Adrenal gland (tissue), 5 donors: ENCODE measurements around the gene CKMT2.

Source experiments
- POLR2A ChIP-seq, 2 donors: fragments of 450-650 bp; IDR thresholded peaks; one replicate each; pipeline ENCODE4 v1.6.1; 2017; ENCODE audit warnings: antibody characterized with exemption in 2 of 2, mild to moderate bottlenecking in 2 of 2, moderate library complexity in 1 of 2
- TF ChIP-seq, protein P1 (sequence below), 6 experiments: fragments of 450-650 bp in 4 of 6; fragments of 200-600 bp in 2 of 6; sonication (generic) in 1 of 6; IDR thresholded peaks; 1 replicate in 5 of 6; 2 replicates in 1 of 6; pipeline versions ENCODE4 v1.5.1 to v1.8.0; 2016 to 2021; ENCODE audit warnings: antibody characterized with exemption in 6 of 6, mild to moderate bottlenecking in 2 of 6, moderate library complexity in 1 of 6
- donor health status: DM: no; HTN: no; CAD: no.

DNA sequence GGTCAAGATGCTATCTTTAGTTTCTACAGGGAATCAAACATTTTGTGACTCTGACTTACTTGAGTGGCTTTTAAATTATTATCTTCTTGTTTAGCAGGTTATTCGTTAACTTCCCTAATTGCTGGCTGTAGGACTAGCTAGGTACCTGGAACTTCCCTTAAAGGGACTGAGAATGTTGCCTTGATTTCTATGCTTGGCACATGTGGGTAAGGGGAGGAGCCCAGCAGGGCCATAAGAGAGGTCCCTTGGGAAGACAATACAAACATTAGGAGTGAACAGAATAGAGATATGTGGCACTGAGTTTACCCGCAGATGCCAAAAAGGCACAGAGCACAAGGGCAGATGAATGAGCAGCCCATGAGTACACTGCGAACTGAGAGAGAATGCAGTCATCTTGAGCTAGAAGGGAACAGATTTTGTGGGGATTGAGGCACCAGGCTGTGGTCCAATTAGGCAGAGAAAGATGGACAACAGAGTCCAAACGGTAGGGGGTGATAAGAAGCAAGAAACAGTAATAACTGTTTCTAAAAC is 9.8 kb downstream of the CKMT2 start:
- TF ChIP-seq, protein P1, sequence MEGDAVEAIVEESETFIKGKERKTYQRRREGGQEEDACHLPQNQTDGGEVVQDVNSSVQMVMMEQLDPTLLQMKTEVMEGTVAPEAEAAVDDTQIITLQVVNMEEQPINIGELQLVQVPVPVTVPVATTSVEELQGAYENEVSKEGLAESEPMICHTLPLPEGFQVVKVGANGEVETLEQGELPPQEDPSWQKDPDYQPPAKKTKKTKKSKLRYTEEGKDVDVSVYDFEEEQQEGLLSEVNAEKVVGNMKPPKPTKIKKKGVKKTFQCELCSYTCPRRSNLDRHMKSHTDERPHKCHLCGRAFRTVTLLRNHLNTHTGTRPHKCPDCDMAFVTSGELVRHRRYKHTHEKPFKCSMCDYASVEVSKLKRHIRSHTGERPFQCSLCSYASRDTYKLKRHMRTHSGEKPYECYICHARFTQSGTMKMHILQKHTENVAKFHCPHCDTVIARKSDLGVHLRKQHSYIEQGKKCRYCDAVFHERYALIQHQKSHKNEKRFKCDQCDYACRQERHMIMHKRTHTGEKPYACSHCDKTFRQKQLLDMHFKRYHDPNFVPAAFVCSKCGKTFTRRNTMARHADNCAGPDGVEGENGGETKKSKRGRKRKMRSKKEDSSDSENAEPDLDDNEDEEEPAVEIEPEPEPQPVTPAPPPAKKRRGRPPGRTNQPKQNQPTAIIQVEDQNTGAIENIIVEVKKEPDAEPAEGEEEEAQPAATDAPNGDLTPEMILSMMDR (IDR thresholded peaks at IDR 0.05), result no peak
- TF ChIP-seq POLR2A (IDR thresholded peaks at IDR 0.05), result no peak
